Ramos (cell line): ENCODE measurements around the gene ECD.
"Not testable (repeated sequence)": the region's sequence is repeated elsewhere in the genome, so short reads cannot be mapped to it uniquely, and the experiment has no call there.

Experiments used
- in situ Hi-C: fragments of 300-500 bp; cut with MboI; formaldehyde crosslinking; loops from one replicate; pipeline ENCODE4 v1.14.3; 2022; ENCODE audit warnings: low sequenced_read_pairs; ENCODE audit not compliant: unreplicated experiment

The ECD gene

GRCh38 chr10:73161662-73162061 is 6.1 kb downstream of the ECD start:
- in situ Hi-C loops, result loop anchor here (25.0 kb wide), 1 partner anchor 799 kb away; the partner anchor contains the start of gene DNAJB12

GRCh38 chr10:73161079-73161478 is 6.7 kb downstream of the ECD start:
- in situ Hi-C loops, result loop anchor here (25.0 kb wide), 1 partner anchor 799 kb away; the partner anchor contains the start of gene DNAJB12

- in situ Hi-C loops, result loop anchor here (25.0 kb wide), 1 partner anchor 797 kb away; the partner anchor contains the start of gene DNAJB12
Observed at GRCh38 chr10:73159038-73159648, 8.7 kb downstream of the ECD start.

- in situ Hi-C loops, result loop anchor here (25.0 kb wide), 1 partner anchor 794 kb away; the partner anchor contains the start of gene DNAJB12
Observed at GRCh38 chr10:73156054-73156453, 11.8 kb downstream of the ECD start.

GRCh38 chr10:73152009-73152408 is 15.8 kb downstream of the ECD start:
- in situ Hi-C loops, result loop anchor here (25.0 kb wide), 1 partner anchor 790 kb away; the partner anchor contains the start of gene DNAJB12

GRCh38 chr10:73150633-73151413 is 17.0 kb downstream of the ECD start:
- in situ Hi-C loops, result loop anchor here (25.0 kb wide), 1 partner anchor 789 kb away; the partner anchor contains the start of gene DNAJB12

GRCh38 chr10:73141603-73142002 is 26.2 kb downstream of the ECD start:
- in situ Hi-C loops, result no loop called here

- in situ Hi-C loops, result no loop called here
Observed at GRCh38 chr10:73139251-73139650, 28.6 kb downstream of the ECD start.

GRCh38 chr10:73136627-73137026 is 31.2 kb downstream of the ECD start:
- in situ Hi-C loops, result no loop called here

- in situ Hi-C loops, result no loop called here
Observed at GRCh38 chr10:73134727-73135126, 33.1 kb downstream of the ECD start.

GRCh38 chr10:73131913-73132686 is 35.7 kb downstream of the ECD start:
- in situ Hi-C loops, result no loop called here

GRCh38 chr10:73131301-73131700 is 36.5 kb downstream of the ECD start:
- in situ Hi-C loops, result no loop called here

GRCh38 chr10:73126343-73126742 is 41.5 kb downstream of the ECD start:
- in situ Hi-C loops, result no loop called here

GRCh38 chr10:73119952-73120351 is 47.9 kb downstream of the ECD start:
- in situ Hi-C loops, result no loop called here

GRCh38 chr10:73119457-73119856 is 48.4 kb downstream of the ECD start:
- in situ Hi-C loops, result no loop called here

- in situ Hi-C loops, result no loop called here
Observed at GRCh38 chr10:73117976-73118743, 49.6 kb downstream of the ECD start.

- in situ Hi-C loops, result no loop called here
Observed at GRCh38 chr10:73116017-73116416, 51.8 kb downstream of the ECD start.

- in situ Hi-C loops, result no loop called here
Observed at GRCh38 chr10:73113551-73113950, 54.3 kb downstream of the ECD start.

GRCh38 chr10:73112032-73112431 is 55.8 kb downstream of the ECD start:
- in situ Hi-C loops, result not testable (repeated sequence)

GRCh38 chr10:73110345-73110849 is 57.4 kb downstream of the ECD start, which contains the start of gene NUDT13:
NUDT13 (plus strand) TSS chr10:73110455; CDS start chr10:73114366, 3,911 bp downstream.
- in situ Hi-C loops, result no loop called here
